ENCODE results near the gene AVL9.

- TF ChIP-seq, protein P1, sequence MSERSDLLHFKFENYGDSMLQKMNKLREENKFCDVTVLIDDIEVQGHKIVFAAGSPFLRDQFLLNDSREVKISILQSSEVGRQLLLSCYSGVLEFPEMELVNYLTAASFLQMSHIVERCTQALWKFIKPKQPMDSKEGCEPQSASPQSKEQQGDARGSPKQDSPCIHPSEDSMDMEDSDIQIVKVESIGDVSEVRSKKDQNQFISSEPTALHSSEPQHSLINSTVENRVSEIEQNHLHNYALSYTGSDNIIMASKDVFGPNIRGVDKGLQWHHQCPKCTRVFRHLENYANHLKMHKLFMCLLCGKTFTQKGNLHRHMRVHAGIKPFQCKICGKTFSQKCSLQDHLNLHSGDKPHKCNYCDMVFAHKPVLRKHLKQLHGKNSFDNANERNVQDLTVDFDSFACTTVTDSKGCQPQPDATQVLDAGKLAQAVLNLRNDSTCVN (CRISPR knock-in tag; IDR thresholded peaks at IDR 0.05), result no peak
- TF ChIP-seq TAF1 (IDR thresholded peaks at IDR 0.05; ENCODE audit: control insufficient read depth, extremely low read depth, insufficient read depth, low read length, severe bottlenecking) (no peak), MYC (IDR thresholded peaks at IDR 0.05; ENCODE audit: low read depth, low read length) (no peak), MYC (CRISPR knock-in tag; IDR thresholded peaks at IDR 0.05; ENCODE audit: borderline replicate concordance, low read depth) (no peak), RFX5 (IDR thresholded peaks at IDR 0.05; ENCODE audit: low read depth, low read length) (no peak), ETS1 (conservative IDR thresholded peaks at IDR 0.05; ENCODE audit: control insufficient read depth, low read depth, low read length) (no peak), JUND (IDR thresholded peaks at IDR 0.05; ENCODE audit: borderline replicate concordance, low read depth, low read length) (no peak), JUND (tag; IDR thresholded peaks at IDR 0.05; ENCODE audit: borderline replicate concordance, low read depth, low read length) (no peak), ZNF224 (CRISPR knock-in tag; IDR thresholded peaks at IDR 0.05) (no peak), MAZ (CRISPR knock-in tag; conservative IDR thresholded peaks at IDR 0.05 in 1 of 2, IDR thresholded peaks at IDR 0.05 in 1 of 2) (no peak)
- TF ChIP-seq, protein P2, sequence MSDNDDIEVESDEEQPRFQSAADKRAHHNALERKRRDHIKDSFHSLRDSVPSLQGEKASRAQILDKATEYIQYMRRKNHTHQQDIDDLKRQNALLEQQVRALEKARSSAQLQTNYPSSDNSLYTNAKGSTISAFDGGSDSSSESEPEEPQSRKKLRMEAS (CRISPR knock-in tag; IDR thresholded peaks at IDR 0.05), result no peak
- TF ChIP-seq, protein P3, sequence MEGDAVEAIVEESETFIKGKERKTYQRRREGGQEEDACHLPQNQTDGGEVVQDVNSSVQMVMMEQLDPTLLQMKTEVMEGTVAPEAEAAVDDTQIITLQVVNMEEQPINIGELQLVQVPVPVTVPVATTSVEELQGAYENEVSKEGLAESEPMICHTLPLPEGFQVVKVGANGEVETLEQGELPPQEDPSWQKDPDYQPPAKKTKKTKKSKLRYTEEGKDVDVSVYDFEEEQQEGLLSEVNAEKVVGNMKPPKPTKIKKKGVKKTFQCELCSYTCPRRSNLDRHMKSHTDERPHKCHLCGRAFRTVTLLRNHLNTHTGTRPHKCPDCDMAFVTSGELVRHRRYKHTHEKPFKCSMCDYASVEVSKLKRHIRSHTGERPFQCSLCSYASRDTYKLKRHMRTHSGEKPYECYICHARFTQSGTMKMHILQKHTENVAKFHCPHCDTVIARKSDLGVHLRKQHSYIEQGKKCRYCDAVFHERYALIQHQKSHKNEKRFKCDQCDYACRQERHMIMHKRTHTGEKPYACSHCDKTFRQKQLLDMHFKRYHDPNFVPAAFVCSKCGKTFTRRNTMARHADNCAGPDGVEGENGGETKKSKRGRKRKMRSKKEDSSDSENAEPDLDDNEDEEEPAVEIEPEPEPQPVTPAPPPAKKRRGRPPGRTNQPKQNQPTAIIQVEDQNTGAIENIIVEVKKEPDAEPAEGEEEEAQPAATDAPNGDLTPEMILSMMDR (IDR thresholded peaks at IDR 0.05 in 2 of 3, conservative IDR thresholded peaks at IDR 0.05 in 1 of 3; ENCODE audit: insufficient read depth in 2 of 3, low read depth in 1 of 3, low read length in 3 of 3), result no peak
Measured at GRCh38 chr7:32569388-32570289, 74.3 kb downstream of the AVL9 start.

Measured in K562 (cell line).